IMR-90 (cell line): Measurements from ENCODE around the gene EEF1AKMT2. TPM values are rescaled to one million over a fixed set of nuclear protein-coding genes. Genes with fewer than 3 reads are reported as not detected.

Experiments
- ATAC-seq: fragments of 200-7000 bp; cut with Tn5 transposase; 2 replicates; pipeline ENCODE4 v1.9.1; 2020; ENCODE audit warnings: low read depth, mild to moderate bottlenecking, moderate library complexity
- BruUV-seq: library from RNA; stranded (reverse); fragments of 400-500 nt; replicated peaks from 2 replicates; lab custom pipeline; 2021; lab: Mats Ljungman, UMichigan
- CTCF ChIA-PET: fragments of 300-600 bp; formaldehyde crosslinking; extraction: SDS; loops from one replicate; lab custom pipeline; 2021; ENCODE audit warnings: antibody characterized with exemption; lab: Yijun Ruan, JAX
- POLR2A ChIA-PET: fragments of 300-600 bp; sonication (Branson Sonifier 250); formaldehyde crosslinking; loops from one replicate; lab custom pipeline; 2022; ENCODE audit warnings: antibody characterized with exemption; ENCODE audit not compliant: unreplicated experiment; lab: Charles Lee
- DNase-seq: peaks from one replicate; pipeline ENCODE4 v3.0.0; 2013
- H2AFZ ChIP-seq: replicated peaks from 2 replicates; pipeline ENCODE3; 2013; ENCODE audit warnings: low read length, mild to moderate bottlenecking; ENCODE audit not compliant: poor library complexity
- H2AK5ac ChIP-seq: 2 replicates; pipeline ENCODE4 v1.6.1; 2013; ENCODE audit warnings: low read depth, low read length, inconsistent platforms
- H2AK9ac ChIP-seq: replicated peaks from 2 replicates; pipeline ENCODE3; 2013; ENCODE audit warnings: mild to moderate bottlenecking, low read depth, low read length, moderate library complexity; ENCODE audit not compliant: poor library complexity
- H2BK120ac ChIP-seq: 2 replicates; pipeline ENCODE4 v1.6.1; 2013; ENCODE audit warnings: low read depth, low read length, inconsistent platforms
- H2BK15ac ChIP-seq: 3 replicates; pipeline ENCODE4 v1.6.1; 2013; ENCODE audit warnings: low read depth, low read length, inconsistent platforms
- H2BK20ac ChIP-seq: 2 replicates; pipeline ENCODE4 v1.6.1; 2013; ENCODE audit warnings: low read depth, mild to moderate bottlenecking, inconsistent platforms, low read length, moderate library complexity
- H2BK5ac ChIP-seq: 2 replicates; pipeline ENCODE4 v1.6.1; 2013; ENCODE audit warnings: mild to moderate bottlenecking, low read depth, low read length, inconsistent platforms; ENCODE audit not compliant: poor library complexity, severe bottlenecking
- H3K14ac ChIP-seq: replicated peaks from 2 replicates; pipeline ENCODE4 v1.6.1; 2013; ENCODE audit warnings: low read depth, low read length, inconsistent platforms
- H3K18ac ChIP-seq: 2 replicates; pipeline ENCODE4 v1.6.1; 2013; ENCODE audit warnings: low read depth, low read length, control low read depth
- H3K23ac ChIP-seq: 2 replicates; pipeline ENCODE4 v1.6.1; 2013; ENCODE audit warnings: low read depth, low read length, inconsistent platforms
- H3K27ac ChIP-seq: 2 replicates; pipeline ENCODE4 v1.5.1; 2013; ENCODE audit warnings: mild to moderate bottlenecking, control low read depth, low read length; ENCODE audit not compliant: insufficient read depth
- H3K27me3 ChIP-seq: 2 replicates; pipeline ENCODE4 v1.6.1; 2013; ENCODE audit warnings: low read length; ENCODE audit not compliant: control insufficient read depth, insufficient read depth
- H3K36me3 ChIP-seq: 2 replicates; pipeline ENCODE4 v1.6.1; 2013; ENCODE audit warnings: low read length, mixed read lengths; ENCODE audit not compliant: control insufficient read depth, insufficient read depth
- H3K4ac ChIP-seq: 2 replicates; pipeline ENCODE4 v1.6.1; 2013; ENCODE audit warnings: low read depth, low read length, inconsistent platforms
- H3K4me1 ChIP-seq: 2 replicates; pipeline ENCODE4 v1.6.1; 2013; ENCODE audit warnings: low read length, mixed read lengths; ENCODE audit not compliant: control insufficient read depth, insufficient read depth
- H3K4me2 ChIP-seq: 2 replicates; pipeline ENCODE4 v1.6.1; 2013; ENCODE audit warnings: low read depth, mild to moderate bottlenecking, control low read depth, low read length, moderate library complexity
- H3K4me3 ChIP-seq: 2 replicates; pipeline ENCODE4 v1.5.1; 2013; ENCODE audit warnings: low read depth, mild to moderate bottlenecking, control low read depth, low read length, moderate library complexity; ENCODE audit not compliant: insufficient read depth
- H3K56ac ChIP-seq: 2 replicates; pipeline ENCODE4 v1.6.1; 2013; ENCODE audit warnings: low read length, inconsistent platforms; ENCODE audit not compliant: insufficient read depth; ENCODE audit errors: extremely low read depth
- H3K79me1 ChIP-seq, 2 experiments: 2 replicates each; pipeline ENCODE4 v1.6.1; 2013; ENCODE audit warnings: low read length in 2 of 2, inconsistent platforms in 1 of 2, low read depth in 1 of 2
- H3K9ac ChIP-seq: 2 replicates; pipeline ENCODE4 v1.6.1; 2013; ENCODE audit warnings: low read depth, low read length, control low read depth
- H3K9me1 ChIP-seq: 2 replicates; pipeline ENCODE4 v1.6.1; 2013; ENCODE audit warnings: low read length, inconsistent platforms; ENCODE audit not compliant: insufficient read depth
- H3K9me3 ChIP-seq: 2 replicates; pipeline ENCODE4 v1.6.1; 2013; ENCODE audit warnings: low read length; ENCODE audit not compliant: control insufficient read depth, insufficient read depth
- H4K20me1 ChIP-seq: 2 replicates; pipeline ENCODE4 v1.6.1; 2013; ENCODE audit warnings: low read length, inconsistent platforms; ENCODE audit not compliant: insufficient read depth
- H4K5ac ChIP-seq: 2 replicates; pipeline ENCODE4 v1.6.1; 2013; ENCODE audit warnings: mild to moderate bottlenecking, low read depth, low read length, control low read depth
- H4K8ac ChIP-seq, 2 experiments: 2 replicates each; pipeline ENCODE4 v1.6.1; 2013; ENCODE audit warnings: low read depth in 2 of 2, low read length in 2 of 2, control low read depth in 1 of 2, inconsistent platforms in 1 of 2
- H4K91ac ChIP-seq: 2 replicates; pipeline ENCODE4 v1.6.1; 2013; ENCODE audit warnings: low read depth, low read length, inconsistent platforms; ENCODE audit not compliant: insufficient read depth
- CEBPB ChIP-seq: IDR thresholded peaks from 2 replicates; pipeline ENCODE4 v1.6.1; 2012; ENCODE audit warnings: low read depth, low read length, improper control_type of control experiment
- CHD1 ChIP-seq: IDR thresholded peaks from 2 replicates; pipeline ENCODE4 v1.6.1; 2012; ENCODE audit warnings: low read depth, low read length, improper control_type of control experiment
- RFX5 ChIP-seq: IDR thresholded peaks from 2 replicates; pipeline ENCODE4 v1.8.0; 2012; ENCODE audit warnings: low read depth, mild to moderate bottlenecking, low read length, moderate library complexity
- SMC3 ChIP-seq: fragments of 150-350 bp; IDR thresholded peaks from 2 replicates; pipeline ENCODE4 v1.6.1; 2016; ENCODE audit warnings: low read depth, mild to moderate bottlenecking, antibody characterized with exemption, low read length, moderate library complexity
- WGBS, 2 experiments: methylation state at CpG; one replicate each; pipeline versions ENCODE4 v1.1.5 to v1.1.7; 2013; ENCODE audit warnings: missing lambda C conversion rate in 2 of 2; ENCODE audit not compliant: insufficient read length in 1 of 2; ENCODE audit errors: extremely low coverage in 2 of 2; 5-methylcytosine and 5-hydroxymethylcytosine counted together
- dilution Hi-C: fragments of 300-500 bp; cut with HindIII; formaldehyde crosslinking; loops from one replicate; pipeline ENCODE4 v1.14.3; 2018; ENCODE audit warnings: low sequenced_read_pairs; ENCODE audit not compliant: unreplicated experiment
- in situ Hi-C: fragments of 300-500 bp; cut with MboI; formaldehyde crosslinking; loops from 3 replicates; pipeline ENCODE4 v1.14.3; 2019; ENCODE audit warnings: low sequenced_read_pairs, inconsistent platforms, mixed read lengths
- intact Hi-C: fragments of 100-400 bp; cut with micrococcal nuclease; formaldehyde crosslinking; loops from 2 replicates; pipeline ENCODE4 v1.10.0; 2022
- polyA plus RNA-seq, 3 experiments: library from polyadenylated mRNA; depleted of rRNA; stranded (reverse); fragments of >200 nt; gene quantifications; 2 replicates each; pipeline ENCODE4 v1.2.3, GENCODE V29; 2012; ENCODE audit warnings: low replicate concordance in 1 of 3
- total RNA-seq: library from RNA; depleted of rRNA; stranded (reverse); fragments of >200 nt; gene quantifications from 2 replicates; pipeline ENCODE4 v1.2.3, GENCODE V29; 2012

Gene EEF1AKMT2
- total and polyA plus RNA-seq, 2 of the 4 experiments (the other 2 are of a cell fraction), result 9.7 to 12.7 TPM

- no peak for TF ChIP-seq CEBPB
Measured at GRCh38 chr10:124728071-124728829, 63.4 kb downstream of the EEF1AKMT2 start (continued).

- intact Hi-C loops, result no loop called here
- Histone ChIP-seq H2BK15ac (no peak overlapping the region), H2BK20ac (no peak overlapping the region), H3K36me3 (peaks cover 3% of the 10 kb centered on the region; the same call in 1 of the 2 replicates), H2AK5ac (no peak overlapping the region), H3K79me1 (peaks cover 4 to 8% of the 10 kb centered on the region in 2 experiments; a peak in 2 of 4 replicates), H4K91ac (no peak overlapping the region), H3K23ac (no peak overlapping the region), H3K9ac (no peak overlapping the region), H3K4me2 (no peak overlapping the region), H3K56ac (no peak overlapping the region), H3K27ac (no peak overlapping the region), H2AK9ac (no peak overlapping the region), H2AFZ (no peak overlapping the region), H2BK120ac (no peak overlapping the region), H4K20me1 (peaks cover 3% of the 10 kb centered on the region; the same call in 1 of the 2 replicates), H3K9me1 (peaks cover 3% of the 10 kb centered on the region; the same call in 1 of the 2 replicates), H3K4me3 (no peak overlapping the region), H3K14ac (no peak overlapping the region), H3K4me1 (peaks cover 5% of the 10 kb centered on the region; the same call in 1 of the 2 replicates), H4K8ac (no peak overlapping the region), H3K27me3 (no peaks in the 10 kb centered on the region), H3K4ac (no peak overlapping the region), H3K9me3 (no peaks in the 10 kb centered on the region), H4K5ac (no peak overlapping the region), H2BK5ac (no peak overlapping the region), H3K18ac (no peak overlapping the region)
- TF ChIP-seq SMC3 (no peak), CHD1 (no peak), RFX5 (no peak)
- WGBS, 2 experiments, result 88% methylated on average over 2 of the region's 6 CpGs; no CpG with 5 or more reads in 1 of the 2 experiments
- dilution Hi-C loops, result no loop called here
- POLR2A ChIA-PET, result no interaction called here
- CTCF ChIA-PET, result no interaction called here
- ATAC-seq (no peak), DNase-seq (no peak)
- in situ Hi-C loops, result no loop called here
- BruUV-seq, result no TSS peak
Measured at GRCh38 chr10:124727361-124727960, 64.2 kb downstream of the EEF1AKMT2 start.
